HG03520 (cell line): Measurements from ENCODE around the gene PTPRN2.
"Not testable (repeated sequence)": the region's sequence is repeated elsewhere in the genome, so short reads cannot be mapped to it uniquely, and the experiment has no call there.

Source experiments
- ATAC-seq: cut with Tn5 transposase; IDR thresholded peaks from one replicate; pipeline ENCODE4 v1.9.1; 2021; ENCODE audit warnings: mild to moderate bottlenecking, moderate library complexity; ENCODE audit not compliant: unreplicated experiment

PTPRN2 gene

DNA sequence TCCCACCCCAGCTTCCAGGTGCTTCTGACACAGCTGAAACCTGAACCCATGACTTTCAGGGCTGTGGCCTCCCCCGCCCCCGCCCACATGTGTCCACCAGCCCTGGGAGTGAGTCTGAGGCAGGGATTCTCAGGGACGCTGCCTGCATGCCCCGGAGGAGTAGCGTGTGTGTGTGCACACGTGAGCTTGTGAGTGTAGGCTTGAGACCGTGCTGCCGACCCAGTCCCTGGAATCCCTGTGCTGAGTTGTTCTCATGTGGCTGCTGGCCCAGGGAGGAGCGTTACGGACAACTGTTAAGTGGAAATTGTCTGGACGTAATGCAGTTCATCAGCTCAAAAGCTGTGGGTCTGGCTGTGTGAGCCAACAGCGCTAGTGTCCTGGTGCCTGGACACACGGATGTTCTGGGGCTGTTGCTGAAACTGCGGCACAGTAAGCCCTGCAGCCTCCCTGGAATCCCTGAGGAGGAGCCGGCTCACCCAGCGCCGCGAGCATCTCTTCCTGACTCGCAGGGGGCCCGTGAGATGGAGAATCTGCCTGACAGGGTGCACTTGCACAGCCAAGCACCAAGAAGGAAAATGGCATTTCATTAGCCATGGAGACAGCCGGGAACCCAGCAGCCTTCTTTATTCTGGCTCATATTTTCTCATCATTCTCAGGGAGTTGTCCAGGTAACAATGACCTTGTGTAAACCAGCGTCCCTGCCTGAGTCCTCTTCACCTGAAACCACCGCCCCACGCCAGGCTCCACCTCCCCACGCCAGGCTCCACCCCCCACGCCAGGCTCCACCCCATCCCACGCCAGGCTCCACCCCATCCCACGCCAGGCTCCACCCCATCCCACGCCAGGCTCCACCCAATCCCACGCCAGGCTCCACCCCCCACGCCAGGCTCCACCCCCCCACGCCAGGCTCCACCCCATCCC lies 603.9 kb downstream of the PTPRN2 start:
- no peak for ATAC-seq

DNA sequence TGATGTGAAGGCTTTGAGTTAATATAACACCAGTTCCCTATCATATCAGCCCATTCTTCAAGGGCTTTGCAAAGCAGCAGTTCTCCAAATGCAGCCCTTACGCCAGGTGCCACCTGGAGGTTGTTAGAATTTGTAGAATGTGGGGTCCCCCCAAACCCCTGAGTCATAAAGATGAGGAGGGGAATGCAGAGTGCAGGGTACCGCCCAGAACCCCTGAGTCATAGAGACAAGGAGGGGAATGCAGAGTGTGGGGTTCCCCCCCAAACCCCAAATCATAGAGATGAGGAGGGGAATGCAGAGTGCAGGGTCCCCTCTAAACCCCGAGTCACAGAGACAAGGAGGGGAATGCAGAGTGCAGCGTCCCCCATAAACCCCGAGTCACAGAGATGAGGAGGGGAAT lies 605.8 kb downstream of the PTPRN2 start:
- ATAC-seq, result no peak

DNA sequence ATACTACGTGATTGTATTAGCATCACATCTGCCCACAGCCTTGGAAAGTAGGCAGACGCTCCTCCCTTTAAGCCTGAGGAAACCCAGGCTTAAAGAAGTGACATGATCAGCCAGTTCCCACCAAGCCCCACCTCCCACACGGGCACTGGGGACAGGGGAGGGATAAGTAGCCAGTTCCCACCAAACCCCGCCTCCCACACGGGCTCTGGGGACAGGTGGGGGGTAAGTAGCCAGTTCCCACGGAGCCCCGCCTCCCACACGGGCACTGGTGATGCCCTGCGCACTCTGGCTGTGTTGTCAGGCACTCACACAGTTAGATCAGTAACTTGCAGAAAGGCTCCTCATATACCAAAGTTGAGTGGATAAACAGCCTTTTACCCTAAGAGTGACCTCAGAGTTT lies 606.8 kb downstream of the PTPRN2 start:
- no peak for ATAC-seq

- not testable (repeated sequence) for ATAC-seq
Measured at GRCh38 chr7:157980341-157980731, 607.3 kb downstream of the PTPRN2 start.

DNA sequence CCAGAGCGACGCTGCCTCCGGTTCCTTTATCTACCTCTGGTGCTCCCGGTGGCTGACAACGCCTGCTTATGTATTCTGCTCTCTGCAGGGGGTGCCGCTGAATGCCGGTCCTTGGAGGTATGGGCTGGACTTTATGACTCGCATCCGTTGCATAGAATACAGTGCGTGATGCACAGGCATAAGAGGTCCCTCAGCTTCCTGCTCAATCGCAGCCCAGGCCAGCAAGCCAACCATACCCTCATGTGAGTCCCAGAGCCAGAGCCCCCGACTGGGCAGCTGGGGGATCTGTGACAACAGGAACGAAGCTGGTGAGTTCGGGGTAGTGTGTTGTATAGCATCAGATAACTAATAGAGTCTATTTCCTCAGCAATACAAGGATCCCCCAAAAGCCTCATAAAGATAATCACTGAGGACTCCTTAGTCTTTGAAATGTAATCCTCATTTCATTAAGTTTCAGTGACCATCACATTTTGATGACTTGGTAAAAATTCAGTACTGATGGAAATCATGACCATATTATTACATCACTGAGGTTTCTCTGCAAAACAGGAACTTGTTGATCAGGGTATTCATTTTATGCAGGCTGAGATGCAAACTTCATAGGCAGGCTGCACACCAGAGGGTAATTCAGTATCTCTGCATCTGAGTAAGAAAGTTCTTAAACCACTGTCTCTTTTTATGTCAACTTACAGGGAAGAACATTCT lies 607.8 kb downstream of the PTPRN2 start:
- ATAC-seq, result no peak

GRCh38 chr7:157978766-157979165 lies 608.9 kb downstream of the PTPRN2 start:
- no peak for ATAC-seq

GRCh38 chr7:157977717-157978496 lies 609.7 kb downstream of the PTPRN2 start:
- no peak for ATAC-seq

DNA sequence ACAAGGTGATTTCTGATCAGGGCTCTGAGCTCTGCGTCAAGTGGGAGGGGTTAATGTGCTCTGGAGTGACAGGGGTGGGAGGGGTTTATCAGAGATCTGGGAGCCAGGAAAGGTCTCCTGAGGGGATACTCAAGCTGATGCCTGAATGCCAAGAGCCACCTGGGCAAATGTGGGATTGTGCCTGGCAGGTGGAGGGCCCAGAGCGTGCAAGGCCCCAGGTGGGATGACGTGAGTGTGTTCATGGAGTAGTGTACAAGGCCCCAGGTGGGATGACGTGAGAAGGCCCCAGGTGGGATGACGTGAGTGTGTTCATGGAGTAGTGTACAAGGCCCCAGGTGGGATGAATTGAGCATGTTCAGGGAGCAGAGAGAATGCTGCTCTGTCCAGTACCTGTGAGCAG lies 610.3 kb downstream of the PTPRN2 start:
- ATAC-seq, result no peak

DNA sequence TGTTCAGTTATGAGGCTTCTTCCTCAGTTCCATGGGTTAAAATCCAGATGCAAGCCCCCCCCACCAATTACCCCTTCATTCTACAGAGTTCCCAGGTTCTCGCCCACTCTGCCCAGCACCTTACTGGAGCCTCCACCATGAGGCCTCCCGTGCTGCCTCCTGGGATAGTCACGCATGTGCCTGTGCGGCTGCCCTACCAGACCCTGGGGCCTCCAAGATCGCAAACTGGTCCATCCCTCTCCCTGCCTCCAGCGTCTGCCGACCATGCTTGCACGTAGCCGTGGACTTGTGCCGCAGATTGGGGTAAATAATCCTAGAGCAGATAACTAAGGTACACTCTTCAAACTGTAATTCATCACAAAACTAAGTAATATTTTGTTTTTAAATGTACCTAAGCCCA lies 611.2 kb downstream of the PTPRN2 start:
- no peak for ATAC-seq

GRCh38 chr7:157975401-157976372 lies 611.9 kb downstream of the PTPRN2 start:
- ATAC-seq, result no peak

DNA sequence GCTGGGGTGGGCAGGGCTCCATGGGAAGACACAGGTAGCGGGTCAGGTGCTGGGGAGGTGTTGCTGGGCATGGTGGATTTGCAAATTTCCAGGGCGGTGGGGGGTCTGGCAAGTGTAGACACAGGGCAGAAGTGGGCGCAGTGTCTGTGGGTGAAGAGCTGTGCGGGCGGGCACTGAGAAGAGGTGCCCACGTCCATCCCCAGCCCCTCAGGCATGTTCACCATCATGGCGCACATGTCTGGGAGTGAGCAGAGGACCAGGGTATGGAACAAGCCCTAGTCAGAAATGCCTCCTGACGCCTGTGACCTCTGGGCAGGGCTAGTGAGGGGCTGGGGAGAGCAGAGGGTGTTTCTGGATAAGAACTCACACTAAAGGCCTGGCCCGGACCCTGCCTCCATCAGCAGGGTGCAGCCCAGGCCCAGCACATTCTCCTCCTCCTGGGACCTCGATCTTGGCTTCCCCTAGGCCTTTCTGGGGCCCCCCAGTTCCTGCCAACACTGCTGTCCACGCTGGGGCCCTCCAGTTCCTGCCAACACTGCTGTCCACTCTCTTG lies 612.9 kb downstream of the PTPRN2 start:
- ATAC-seq, result no peak

GRCh38 chr7:157973971-157974677 lies 613.5 kb downstream of the PTPRN2 start:
- ATAC-seq, result no peak

DNA sequence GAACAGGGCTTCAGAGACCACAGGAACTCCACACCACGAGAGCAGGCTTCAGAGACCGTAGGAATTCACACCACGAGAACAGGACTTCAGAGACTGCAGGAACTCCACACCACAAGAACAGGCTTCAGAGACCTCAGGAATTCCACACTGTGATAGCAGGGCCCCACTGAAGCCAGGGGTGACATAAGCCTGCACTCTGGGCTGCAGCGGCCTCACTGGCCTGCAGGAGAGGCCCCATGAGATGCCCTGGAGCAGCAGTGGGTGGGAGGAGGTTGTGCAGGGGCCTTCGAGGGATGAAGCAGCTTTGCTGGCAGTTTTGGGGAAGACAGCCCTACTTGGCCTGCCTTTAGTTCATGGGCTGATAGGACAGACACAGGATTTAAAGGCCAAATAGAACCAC lies 614.7 kb downstream of the PTPRN2 start:
- ATAC-seq, result no peak

GRCh38 chr7:157971501-157971900 lies 616.1 kb downstream of the PTPRN2 start:
- ATAC-seq, result no peak

DNA sequence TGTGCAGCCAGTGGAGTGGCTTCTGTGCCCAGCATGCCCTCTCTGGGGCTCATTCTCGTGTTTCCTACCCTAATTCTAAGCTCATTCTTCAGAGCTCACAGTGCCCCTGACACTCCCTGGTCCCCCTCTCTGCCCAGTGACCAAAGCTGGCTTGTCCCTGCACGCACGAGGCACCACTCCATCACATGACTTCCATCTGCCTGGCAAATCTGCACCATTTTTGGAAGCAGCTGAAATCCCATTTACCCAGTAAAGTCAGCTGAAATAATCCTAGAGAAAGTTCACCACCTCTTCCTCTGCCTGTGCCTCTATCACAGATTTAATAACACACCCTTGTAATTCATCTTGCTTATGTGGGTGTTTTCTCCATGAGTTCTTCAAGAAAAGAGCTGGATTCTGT lies 616.9 kb downstream of the PTPRN2 start:
- ATAC-seq, result no peak

DNA sequence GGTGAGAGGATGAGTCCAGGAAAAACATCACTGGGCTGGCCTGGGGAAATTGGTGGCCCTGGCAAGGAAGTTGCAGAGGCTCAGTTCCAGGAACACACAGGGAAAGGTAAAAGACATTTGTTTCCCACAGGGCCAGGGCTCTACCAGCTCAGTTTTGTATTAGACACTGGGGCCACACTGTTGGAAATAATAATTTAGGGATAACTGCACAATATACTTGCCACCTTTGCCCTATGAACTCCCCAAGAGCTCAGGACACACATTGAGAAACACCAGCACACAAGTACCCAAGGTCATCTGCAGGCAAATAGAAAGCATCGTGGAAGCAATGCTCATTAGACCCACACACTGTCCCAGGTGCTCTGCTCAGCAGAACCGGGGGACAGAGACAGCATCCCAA lies 617.6 kb downstream of the PTPRN2 start:
- no peak for ATAC-seq

- no peak for ATAC-seq
Measured at GRCh38 chr7:157966490-157966889, 621.1 kb downstream of the PTPRN2 start.

- ATAC-seq, result no peak
Measured at GRCh38 chr7:157964521-157964920, 623.1 kb downstream of the PTPRN2 start.

- no peak for ATAC-seq
Measured at GRCh38 chr7:157964016-157964415, 623.6 kb downstream of the PTPRN2 start.
